Measurements from ENCODE around the gene ACTL10.
A peak's percentile ranks its signal among the peaks of the same experiment; 100 is the strongest.

DNA sequence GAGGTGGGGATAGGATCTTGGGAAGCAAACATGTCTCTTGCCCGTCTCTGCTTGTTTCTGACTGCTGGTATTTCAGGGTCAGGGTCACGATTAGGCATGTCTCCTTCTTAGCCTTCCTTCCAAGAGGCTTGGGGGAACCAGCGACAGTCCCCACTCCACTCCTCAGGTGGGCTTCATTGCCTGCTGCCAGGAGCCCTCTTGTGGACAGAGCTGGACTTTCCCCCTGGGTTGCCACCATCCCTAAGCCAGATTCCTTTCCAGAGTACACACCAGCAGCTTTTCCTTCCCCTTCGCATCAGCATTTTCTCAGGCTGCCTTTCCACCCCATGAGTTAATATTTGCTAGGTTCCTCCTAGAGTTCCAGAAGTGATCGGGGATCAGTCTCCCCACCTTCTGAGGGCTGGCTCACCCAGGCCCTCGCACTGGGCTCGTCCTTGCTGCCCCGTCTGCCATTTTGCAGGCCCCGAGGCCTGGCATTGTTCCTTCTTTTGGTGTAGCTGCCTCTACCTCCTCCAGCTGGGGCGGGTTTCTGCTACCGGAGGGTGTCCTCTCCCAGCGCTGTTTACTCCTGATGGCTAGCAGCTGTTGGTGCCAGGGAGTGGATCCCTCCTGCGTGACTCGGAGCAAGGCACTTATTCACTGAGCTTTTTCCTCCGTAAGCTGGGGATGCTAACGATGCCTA lies 13.4 kb upstream of the ACTL10 start:
- TF ChIP-seq, protein P1, sequence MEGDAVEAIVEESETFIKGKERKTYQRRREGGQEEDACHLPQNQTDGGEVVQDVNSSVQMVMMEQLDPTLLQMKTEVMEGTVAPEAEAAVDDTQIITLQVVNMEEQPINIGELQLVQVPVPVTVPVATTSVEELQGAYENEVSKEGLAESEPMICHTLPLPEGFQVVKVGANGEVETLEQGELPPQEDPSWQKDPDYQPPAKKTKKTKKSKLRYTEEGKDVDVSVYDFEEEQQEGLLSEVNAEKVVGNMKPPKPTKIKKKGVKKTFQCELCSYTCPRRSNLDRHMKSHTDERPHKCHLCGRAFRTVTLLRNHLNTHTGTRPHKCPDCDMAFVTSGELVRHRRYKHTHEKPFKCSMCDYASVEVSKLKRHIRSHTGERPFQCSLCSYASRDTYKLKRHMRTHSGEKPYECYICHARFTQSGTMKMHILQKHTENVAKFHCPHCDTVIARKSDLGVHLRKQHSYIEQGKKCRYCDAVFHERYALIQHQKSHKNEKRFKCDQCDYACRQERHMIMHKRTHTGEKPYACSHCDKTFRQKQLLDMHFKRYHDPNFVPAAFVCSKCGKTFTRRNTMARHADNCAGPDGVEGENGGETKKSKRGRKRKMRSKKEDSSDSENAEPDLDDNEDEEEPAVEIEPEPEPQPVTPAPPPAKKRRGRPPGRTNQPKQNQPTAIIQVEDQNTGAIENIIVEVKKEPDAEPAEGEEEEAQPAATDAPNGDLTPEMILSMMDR (IDR thresholded peaks at IDR 0.05): peak in 3 of 4 experiments; percentile 82 to 90 (median 88)
- TF ChIP-seq EP300 (IDR thresholded peaks at IDR 0.05): no peak
